ENCODE measurements around the gene SLC6A11. TPM values are rescaled to one million over a fixed set of nuclear protein-coding genes. Genes with fewer than 3 reads are reported as not detected.

The SLC6A11 gene
- total RNA-seq = not detected
- long read RNA-seq = 0 reads

GRCh38 chr3:10816019-10816862 is at the start of gene SLC6A11:
Gene SLC6A11, plus strand, starts transcription at chr3:10816228. Its CDS starts 38 bp downstream, at chr3:10816266.
- ATAC-seq = peak; percentile 28
- intact Hi-C loops (cut with DNase I) = no loop called here
- no peak for DNase-seq (ENCODE audit: missing footprints)

GRCh38 chr3:10768708-10769394 is 47.2 kb upstream of the SLC6A11 start:
- DNase-seq (ENCODE audit: missing footprints) (no peak), ATAC-seq (no peak)
- intact Hi-C loops (cut with DNase I) = no loop called here

- no peak for ATAC-seq
- intact Hi-C loops (cut with DNase I) = no loop called here
These were observed 45.5 kb upstream of the SLC6A11 start for GRCh38 chr3:10770547-10770946.

DNA sequence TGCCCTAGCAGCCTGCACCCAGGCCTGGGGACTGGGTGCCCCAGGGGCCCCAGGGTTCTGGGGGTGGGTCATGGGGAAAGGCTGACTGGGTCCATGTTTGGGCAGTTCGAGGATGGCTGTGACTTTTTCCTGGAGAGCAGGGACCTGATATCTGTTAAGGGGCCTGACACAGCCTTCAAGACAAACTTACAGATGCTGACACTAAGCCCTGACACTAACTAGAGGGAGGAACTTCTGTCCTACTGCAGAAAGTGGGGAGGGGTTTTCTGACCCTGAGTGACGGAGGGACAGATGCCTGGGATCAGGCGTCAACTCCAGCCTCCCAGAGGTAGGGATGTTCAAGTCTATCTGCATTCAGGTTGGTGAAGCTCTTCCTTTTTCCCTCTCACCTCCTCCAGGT is 45.0 kb upstream of the SLC6A11 start:
- DNase-seq (ENCODE audit: missing footprints) = no peak
- no peak for ATAC-seq
- intact Hi-C loops (cut with DNase I) = no loop called here

More at GRCh38 chr3:10770547-10770946, 45.5 kb upstream of the SLC6A11 start:
- DNase-seq (ENCODE audit: missing footprints) = no peak

DNA sequence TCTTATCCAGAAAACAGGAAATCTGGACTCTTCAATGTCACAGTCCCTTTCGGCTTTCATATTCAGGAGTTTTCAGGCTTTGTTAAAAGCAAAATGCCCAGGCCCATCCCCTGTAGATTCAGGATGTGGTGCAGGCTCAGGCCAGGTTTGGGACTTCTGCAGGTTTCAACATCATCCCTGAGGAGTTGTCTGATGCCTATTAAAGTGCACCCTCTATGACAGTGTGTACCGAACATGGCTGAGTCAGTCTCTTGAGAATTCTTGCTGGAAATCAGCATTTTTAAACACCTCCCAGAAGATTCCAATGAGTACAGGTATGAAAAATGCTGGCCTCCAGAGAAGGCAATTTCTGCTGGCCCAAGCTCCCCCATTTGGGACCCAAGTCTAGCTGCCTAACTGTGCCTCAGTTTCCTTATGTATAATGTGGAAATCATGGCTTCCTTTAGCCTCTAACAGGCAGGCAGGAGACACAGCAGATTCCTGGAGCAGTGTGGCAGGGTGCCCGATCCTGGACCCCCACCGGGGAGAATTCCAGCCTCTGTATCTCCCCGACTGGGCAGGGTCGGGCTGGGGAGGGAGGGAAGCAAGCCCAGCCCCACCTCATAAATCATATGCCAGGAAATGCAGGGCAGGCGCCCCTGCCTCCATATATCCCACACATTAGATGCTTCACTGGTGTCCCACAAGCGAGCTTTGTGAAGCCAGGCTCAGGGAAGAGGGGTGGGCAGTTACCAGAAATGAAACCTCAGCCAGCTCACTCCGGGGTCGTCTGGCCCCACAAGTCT is 44.4 kb upstream of the SLC6A11 start:
- DNase-seq (ENCODE audit: missing footprints) (no peak), ATAC-seq (no peak)
- intact Hi-C loops (cut with DNase I) = no loop called here

DNA sequence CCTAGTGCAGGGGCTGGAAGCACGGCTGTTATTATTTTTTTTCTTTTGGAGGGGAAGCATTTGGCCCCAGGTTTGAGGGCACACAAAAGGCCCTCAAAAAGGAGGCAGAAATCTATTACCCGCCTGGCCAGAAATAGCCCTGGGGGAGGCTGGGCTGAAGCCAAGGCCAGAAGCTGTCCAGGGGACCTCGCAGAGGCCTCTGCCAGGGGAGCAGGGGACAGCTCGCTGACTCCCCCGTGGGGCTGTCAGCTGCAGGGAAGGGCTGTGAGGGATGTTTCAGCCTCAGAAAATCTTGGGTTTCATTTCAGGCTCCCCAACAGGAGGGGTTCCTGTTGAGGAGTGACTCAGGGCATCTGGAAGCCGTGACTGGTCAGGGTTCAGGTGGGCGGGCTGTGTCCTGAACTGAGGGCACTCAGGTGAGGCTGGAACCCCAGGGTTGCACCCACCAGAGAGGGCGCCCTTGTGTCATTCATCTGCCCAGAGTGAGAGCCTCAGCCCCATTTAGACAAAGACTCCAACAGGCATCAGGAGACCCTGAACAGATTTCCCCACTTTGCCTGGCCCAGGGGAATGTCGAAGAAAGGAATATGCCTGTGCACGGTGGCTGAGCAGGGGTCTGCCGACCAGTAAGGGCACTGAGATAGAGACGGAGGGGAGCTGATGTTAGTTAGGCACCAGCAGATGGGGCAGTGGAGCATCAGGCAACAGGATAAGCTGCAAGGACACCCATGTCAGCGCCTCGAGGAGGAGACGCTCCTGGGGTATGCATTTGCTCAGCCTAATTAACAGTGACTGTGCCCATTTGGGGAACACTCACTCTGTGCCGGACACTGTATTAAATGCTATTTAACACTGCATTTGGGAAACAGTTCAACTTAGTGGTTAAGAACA is 43.5 kb upstream of the SLC6A11 start:
- intact Hi-C loops (cut with DNase I) = no loop called here
- no peak for ATAC-seq
- DNase-seq (ENCODE audit: missing footprints) = no peak

- DNase-seq (ENCODE audit: missing footprints) = no peak
- intact Hi-C loops (cut with DNase I) = no loop called here
- ATAC-seq = no peak
These were observed 41.8 kb upstream of the SLC6A11 start for GRCh38 chr3:10774129-10774670.

DNA sequence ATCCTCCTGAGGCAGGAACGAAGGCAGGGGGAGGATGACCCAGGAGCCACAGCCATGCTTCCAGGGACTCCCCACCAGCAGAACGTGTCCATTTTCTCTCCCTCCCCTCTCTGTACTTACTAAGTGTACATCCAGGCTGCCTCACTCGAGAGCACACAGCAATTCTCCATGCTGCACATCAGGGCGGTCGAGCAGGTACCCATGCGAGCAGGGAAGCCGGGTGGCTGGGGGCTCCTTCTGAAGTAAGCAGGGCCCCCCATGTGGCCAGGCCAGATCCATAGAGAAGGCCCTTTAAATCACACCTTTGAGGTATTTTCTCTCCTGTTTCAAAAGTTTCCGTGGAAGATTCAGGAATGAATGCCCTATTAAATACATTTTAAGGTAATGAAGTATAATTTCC is 41.2 kb upstream of the SLC6A11 start:
- DNase-seq (ENCODE audit: missing footprints) = no peak
- intact Hi-C loops (cut with DNase I) = no loop called here
- ATAC-seq = no peak

DNA sequence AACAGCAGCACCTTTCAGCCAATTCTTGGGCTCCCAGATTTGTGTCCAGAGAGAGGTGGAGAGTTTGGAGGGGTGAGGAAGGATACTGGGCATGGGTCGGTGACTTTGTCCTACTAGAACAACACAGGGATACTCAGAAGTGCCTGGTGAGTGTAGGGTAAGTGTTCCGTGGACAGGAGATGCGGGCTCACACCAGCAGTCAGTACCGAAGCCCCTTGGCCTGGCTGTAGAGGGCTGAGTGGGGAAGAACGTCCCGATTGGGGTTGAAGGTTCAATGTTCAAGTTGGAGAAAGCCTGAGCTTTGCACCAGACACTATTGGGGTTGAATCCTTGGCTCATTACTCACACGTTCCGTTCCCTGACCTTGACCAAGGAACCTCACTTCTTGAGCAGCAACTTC is 40.8 kb upstream of the SLC6A11 start:
- intact Hi-C loops (cut with DNase I) = no loop called here
- DNase-seq (ENCODE audit: missing footprints) = no peak
- no peak for ATAC-seq

DNA sequence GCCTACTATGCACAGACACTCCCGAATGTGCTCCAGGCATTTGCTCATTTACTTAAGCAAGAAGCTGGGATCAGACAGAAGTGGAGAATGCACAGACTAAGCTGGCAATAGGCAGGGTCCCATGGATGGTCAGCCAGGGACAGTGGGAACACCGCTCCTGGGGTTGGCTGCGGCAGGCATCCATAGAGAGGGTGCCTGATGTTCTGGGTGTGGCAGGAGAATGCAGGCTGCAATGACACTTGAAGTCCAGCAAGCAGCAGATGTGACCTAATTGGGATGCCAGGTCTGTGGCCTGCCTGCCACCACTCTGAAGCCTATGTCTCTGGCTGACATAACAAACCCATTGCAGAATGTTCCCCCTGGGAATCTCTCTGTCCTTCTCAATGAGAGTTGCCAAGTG is 40.2 kb upstream of the SLC6A11 start:
- no peak for ATAC-seq
- intact Hi-C loops (cut with DNase I) = no loop called here
- no peak for DNase-seq (ENCODE audit: missing footprints)

DNA sequence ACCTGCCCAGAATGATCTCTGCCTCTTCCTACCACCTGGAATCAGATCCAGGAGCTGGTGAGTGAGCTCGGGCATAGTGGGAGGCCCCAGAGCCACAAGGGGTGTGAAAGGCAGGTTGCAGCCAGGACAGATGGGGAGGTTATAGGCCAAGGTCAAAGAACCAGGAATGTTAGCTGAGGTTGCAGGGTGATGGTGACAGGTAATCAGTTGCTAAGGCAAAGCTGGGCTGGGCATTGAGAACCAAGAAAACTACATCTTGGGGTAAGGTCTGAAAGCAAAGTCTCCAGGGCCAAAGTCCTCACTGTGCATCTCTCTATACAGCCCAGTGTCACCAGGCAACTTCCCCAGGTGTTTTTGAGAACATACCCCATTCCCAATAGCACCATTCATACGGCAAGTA is 38.4 kb upstream of the SLC6A11 start:
- ATAC-seq = no peak
- intact Hi-C loops (cut with DNase I) = no loop called here

GRCh38 chr3:10778492-10779292 is 37.3 kb upstream of the SLC6A11 start:
- intact Hi-C loops (cut with DNase I) = no loop called here

More for the DNA sequence above, 38.4 kb upstream of the SLC6A11 start:
- no peak for DNase-seq (ENCODE audit: missing footprints)

DNA sequence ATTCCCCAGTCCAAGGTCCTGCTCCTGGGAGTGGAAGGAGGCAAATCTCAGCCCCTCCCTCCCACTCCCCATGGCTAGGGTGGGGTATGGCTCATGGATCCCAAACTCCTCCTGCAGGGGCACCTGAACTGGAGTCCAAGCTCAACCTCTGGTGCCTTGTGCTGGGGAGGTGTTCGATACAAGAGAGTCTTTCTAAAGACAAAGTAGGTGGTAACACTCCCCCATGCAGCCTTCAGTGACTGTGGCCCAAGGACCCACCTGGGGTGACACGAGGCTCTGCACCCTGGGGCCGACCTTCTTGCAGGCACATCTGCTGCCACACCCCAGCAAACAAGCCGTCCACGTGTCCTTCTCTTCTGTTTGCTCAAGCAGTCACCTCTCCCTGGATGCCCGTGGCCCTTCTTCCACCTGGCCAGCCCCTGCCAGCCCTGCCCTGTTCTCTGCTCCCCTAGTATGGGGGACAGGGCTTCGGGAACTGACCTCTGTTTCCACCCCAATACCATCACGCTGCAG is 36.7 kb upstream of the SLC6A11 start:
- intact Hi-C loops (cut with DNase I) = no loop called here
- ATAC-seq (no peak), DNase-seq (ENCODE audit: missing footprints) (no peak)

More at GRCh38 chr3:10778492-10779292, 37.3 kb upstream of the SLC6A11 start:
- DNase-seq (ENCODE audit: missing footprints) = no peak
- no peak for ATAC-seq

DNA sequence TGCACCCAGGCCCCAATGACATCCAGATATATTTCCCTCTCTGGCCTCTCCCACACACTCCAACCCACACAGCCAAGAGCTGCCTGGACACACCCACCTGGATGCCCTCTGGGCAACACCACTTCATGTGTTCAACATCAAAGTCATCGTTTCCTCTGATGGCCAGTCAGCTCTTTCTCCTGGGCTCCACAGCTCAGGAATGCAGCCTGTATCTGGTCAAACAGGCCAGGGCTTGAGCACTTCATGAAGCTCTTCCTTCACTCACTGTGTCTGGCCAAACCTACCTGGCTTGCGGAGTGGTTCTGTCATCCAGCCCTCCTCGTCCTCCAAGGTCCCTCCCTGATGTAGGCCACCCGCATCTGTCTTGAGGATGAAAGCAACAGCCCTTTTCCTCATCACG is 35.8 kb upstream of the SLC6A11 start:
- intact Hi-C loops (cut with DNase I) = no loop called here
- ATAC-seq (no peak), DNase-seq (ENCODE audit: missing footprints) (no peak)

GRCh38 chr3:10780922-10781321 is 35.1 kb upstream of the SLC6A11 start:
- intact Hi-C loops (cut with DNase I) = no loop called here
- ATAC-seq (no peak), DNase-seq (ENCODE audit: missing footprints) (no peak)

GRCh38 chr3:10781981-10782380 is 34.0 kb upstream of the SLC6A11 start:
- DNase-seq (ENCODE audit: missing footprints) (no peak), ATAC-seq (no peak)
- intact Hi-C loops (cut with DNase I) = no loop called here

Measured in Right ventricle myocardium inferior (tissue), 1 donor.